Activated gamma-delta T cell treated with anti-CD3 and anti-CD28 coated beads, Interleukin-2, amount 50 U/mL, for 16 hours (primary cell): ENCODE results near the gene COBLL1.

Experiments used
- DNase-seq: peaks from one replicate; pipeline ENCODE4 v3.0.0-alpha.2; 2020; ENCODE audit warnings: low read depth

The COBLL1 gene

DNA sequence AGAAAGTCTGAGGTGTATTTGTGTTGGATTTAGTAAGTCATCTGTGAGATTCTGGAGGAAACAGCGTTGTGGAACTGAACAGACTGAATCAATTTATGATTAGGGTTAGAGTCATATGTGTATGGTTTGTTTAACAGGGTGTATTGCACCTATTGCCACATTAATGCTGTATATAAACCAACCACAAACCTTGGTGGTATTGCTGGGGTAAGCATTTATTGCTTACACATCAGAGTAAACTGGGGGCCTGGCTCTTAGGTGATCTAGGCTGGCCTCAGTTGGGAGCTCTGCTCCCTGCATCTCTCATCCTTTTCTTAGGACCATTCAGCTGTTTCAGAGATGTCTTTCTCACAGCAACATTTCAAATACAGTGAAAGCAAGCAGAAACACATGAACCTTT is 160.6 kb downstream of the COBLL1 start:
- no peak for DNase-seq

DNA sequence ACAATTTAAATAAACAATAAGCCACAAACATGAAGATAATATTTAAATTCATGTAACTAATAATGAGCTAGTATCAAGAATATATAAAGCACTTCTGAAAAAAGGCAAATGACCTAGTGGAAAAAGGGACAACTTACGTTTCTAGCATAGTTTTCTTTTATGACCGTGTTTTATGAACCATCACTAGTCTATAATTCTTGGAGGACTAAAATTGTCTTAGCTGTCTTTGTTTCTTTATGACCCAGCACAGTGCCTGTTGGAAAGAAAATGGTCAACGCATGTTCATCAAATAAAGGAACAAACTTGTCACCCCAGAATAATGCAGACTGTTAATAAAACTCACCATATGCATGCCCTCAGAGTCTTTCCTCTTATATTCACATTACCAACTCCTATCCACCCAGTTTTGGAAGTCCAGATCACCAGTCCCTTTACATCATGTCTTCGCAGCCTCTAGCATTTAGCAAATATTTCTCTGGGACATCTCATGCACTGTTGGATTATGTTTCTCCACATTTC is 162.9 kb downstream of the COBLL1 start:
- no peak for DNase-seq

DNA sequence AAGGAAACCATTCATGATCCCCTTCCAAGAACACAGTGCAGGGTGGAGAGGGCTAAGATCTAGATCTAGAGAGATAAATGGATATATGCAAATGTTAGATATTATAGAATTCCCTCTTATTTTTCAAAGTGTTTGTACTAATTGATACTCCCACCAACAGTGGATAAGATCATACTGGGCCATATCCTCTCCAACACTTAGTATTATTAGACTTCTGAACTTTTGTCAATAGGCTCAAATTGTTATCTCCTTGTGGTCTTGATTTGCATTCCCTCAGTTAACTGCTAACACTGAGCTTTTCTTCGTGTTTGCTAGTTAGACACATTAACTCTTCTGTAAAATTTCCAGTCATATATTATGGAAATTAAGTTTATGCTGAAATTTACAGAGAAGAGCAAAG is 163.9 kb downstream of the COBLL1 start:
- DNase-seq, result no peak

DNA sequence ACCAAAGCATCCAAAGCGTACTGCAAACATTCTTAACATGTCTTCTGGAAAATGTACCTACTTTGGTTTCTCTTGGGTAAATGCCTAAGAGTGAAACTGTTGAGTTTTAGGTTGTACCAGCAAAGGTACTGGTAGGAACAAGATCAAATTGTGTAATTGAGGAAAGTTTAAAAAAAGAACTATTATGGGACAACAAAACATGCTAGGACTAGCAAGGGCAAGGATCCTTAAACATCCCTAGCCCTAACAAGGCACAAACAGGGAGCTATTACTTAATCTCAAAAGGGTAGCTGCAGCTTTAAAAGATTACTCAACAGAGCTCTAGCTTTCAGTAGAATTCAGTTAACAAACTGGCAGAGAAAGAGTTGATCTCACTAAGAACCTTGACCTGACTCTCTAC is 164.4 kb downstream of the COBLL1 start:
- DNase-seq, result no peak

DNA sequence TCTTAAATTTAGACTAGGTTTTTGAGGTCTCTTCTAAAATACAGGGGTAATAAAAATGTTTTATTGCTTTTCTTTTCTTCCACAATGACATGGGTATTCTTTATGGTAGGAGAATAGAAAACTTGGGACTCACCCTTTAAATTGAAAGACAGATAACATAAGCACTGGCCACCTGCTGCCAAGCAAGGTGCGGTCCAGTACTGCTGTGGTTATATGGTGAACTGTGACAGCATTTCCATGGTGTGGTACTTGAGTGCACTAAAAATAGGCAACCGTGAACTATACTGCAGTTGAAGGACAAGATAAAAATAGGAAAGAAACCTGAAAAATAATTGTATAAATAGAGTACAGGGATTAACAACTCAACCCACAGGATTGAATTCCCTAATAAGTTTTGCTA is 165.9 kb downstream of the COBLL1 start:
- no peak for DNase-seq

DNA sequence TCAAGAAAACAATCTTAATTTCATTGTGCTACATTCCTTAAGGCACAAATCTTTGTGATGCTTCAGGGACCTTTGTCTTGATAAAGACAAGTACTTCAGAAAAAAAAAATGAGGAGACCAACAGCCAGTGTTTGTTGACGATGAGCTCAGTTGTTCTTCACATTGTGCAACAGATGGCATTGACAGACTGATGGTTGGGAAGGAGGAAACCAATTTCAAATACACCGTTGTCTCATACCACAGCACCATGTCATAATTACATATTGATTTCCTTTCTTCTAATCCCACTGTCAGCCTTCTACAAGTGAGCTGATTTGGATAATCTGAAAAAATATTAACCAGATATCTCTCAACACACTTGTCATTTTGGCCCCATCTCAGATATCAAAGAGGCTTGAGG is 166.6 kb downstream of the COBLL1 start:
- DNase-seq, result no peak

DNA sequence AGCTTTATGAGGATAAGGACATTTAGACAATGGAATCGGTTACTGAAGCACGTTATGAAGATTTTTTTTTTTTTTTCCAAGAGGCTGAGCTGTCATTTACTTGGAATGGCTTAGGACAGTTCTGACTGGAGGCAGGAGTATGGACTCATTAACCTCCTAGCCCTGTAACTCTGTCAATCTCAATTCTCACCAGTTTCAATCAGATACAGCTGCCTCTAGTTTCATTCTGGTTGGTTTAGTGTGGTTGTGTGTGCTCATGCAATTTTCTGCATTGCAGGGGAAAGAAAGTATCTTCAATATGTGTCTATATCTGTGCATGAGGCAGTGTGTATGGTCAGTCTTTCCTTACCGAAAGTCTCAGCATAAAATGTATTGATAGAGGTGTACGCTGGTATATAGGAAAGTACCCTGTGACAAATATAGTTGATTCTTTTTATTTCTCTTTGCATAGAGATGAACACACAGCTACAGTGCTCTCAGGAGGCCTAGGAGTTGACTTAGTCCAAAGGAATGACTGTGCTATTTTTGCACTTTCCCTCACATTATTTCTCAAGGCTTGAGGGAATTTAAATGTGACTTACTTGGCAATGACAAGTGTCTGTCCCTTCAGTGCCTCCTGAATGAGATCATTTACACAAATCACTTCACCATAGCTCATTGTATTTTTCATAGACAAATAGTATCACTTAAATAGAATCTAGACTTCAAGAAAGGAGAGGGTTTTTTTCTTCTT is 169.8 kb downstream of the COBLL1 start:
- DNase-seq, result no peak

DNA sequence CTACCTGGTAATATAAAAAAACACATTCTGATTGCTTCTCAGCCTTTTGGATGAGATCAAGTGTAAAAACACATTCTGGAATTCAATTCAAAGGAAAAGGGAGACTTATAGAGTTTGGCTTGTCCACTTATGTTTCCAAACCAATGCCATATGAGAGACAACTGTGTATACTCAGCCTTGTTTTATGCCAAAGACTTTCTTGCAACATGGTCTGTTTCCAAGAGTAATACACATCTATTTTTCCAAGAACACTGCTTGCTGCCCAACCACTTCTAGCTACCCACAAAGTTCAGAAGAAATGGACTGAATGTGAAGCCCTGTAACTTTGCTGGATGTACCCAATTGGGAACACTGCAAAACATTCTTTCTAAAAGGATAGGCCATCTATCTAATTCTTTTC is 172.3 kb downstream of the COBLL1 start:
- DNase-seq, result no peak

DNA sequence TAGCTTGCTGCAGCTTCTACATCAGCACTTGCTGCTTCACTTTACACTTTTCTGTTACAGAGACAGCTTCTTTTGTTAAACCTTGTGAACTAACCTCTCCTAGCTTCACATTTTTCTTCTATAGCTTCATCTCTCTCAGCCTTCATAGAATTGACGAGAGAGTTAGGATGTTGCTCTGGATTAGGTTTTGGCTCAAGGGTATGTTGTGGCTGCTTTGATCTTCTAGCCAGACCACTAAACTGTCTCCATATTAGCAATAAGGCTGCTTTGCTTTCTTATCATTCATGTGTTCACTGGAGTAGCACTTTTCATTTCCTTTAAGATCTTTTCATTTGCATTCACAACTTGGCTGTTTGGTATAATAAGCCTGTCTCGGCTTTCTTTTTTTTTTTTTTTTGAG is 174.1 kb downstream of the COBLL1 start:
- DNase-seq, result no peak

DNA sequence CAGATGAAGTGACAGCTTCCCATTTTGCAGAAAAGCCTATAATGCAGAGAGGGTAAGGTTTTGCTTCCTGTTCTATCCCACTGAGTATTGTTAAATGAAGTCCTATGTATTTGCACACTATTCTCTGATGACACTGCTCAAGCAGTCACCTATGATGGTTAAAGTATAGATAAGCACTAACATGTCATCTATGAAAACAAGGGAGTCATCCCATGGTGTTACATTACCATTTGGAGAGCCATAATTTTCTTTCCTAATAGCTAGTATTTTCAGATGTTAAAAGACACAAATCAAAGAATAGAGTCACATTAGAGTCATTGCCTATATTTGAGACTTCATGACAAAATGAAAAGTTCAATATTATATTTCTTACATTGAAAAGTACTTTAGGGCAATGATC is 177.6 kb downstream of the COBLL1 start:
- DNase-seq, result no peak

DNA sequence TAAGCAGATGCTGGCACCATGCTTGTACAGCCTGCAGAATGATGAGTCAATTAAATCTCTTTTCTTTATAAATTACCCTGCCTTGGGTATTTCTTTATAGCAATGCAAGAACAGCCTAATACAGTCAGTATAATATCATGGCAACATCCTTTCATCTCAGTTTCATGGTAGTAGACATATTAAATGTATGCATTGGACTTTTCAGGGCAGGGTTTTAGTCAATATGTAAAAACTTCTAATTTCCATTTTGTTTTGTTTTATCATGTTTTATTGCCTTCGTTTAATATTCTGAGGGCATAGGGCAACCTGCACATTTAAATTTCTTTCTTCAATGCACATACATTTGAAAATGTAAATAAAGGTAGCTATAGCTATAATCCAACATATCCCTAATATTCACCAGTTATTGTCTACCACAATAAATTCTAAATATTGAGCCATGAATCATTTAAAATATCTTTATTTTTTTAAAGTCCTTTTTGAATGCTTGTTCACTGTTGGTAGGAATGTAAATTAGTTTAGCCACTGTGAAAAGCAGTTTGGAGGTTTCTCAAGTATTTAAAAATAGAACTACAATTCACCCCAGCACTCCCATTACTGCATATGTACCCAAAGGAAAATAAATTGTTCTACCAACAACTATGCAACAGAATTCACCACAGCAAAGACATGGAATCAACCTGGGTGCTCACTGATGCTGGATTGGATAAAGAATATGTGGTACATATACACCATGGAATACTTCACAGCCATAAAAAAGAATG is 178.6 kb downstream of the COBLL1 start:
- no peak for DNase-seq

DNA sequence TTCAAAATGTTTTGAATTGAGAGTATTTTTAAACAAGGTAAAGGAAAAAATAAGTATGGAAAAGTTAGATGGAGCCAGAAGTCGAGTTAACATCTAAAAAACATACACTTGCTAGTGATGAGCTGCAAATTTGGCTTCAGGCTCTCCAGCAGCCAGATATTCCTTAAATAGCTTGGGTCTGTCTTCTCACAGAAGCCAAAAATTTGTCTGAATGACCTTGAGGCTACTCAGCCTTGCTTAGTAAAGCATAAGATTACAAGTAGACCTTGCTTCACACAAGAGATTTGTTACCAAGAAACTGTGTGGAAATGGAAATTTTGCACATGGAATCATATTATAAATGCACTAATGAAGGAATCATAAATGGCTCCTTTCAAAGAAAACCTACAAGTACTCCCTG is 179.6 kb downstream of the COBLL1 start:
- no peak for DNase-seq

DNA sequence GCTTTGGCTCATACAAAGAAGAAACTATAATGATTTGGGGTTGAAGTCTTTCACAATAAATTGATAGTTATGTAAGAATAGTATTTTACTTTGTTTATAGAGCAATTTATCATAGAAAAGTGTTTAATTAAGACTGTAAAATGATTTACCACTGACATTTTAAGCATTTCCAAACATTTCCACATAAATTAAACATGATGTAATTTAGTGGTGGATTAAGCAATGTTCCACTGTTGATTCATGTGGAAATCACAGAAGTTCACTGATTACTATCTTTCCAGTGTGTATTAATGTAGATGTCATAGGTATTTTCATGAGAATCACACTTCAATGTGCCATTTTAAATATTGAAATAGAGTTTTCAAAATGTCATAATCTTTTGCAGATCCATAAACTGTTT is 180.3 kb downstream of the COBLL1 start:
- DNase-seq, result no peak

DNA sequence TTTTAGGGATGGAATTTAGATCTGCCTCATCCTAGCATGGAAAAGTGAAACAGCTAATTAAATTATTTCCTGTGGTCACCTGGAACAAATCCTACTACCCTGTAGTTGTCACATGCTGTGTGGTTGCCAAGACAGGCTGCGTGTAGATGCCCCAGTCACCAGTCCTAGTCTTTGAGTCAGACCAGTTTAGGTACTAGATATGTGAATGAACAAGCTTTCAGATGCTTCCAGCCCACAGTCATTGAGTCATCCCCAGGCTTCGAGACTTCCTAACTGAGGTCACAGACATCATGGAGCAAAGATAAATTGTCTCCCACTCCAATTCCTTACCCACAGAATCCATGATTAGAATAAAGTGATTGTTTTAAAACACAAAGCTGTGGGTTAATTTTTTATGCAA is 184.5 kb downstream of the COBLL1 start:
- no peak for DNase-seq

DNA sequence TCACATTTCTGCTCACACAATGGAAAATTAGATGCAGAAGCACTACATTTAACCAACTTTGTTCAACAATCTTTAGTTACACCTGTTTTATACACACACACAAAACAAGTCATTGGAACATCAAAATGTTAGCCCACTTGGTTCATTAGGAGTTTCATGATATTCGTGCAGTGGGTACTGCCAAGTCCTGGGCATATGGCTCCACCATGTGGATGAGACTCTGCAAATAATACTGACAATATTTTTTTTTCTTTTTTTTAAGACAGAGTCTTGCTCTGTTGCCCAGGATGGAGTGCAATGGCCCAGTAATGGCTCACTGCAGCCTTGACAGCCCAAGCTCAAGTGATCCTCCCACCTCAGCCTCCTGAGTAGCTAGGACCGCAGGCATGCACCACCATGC is 185.9 kb downstream of the COBLL1 start:
- DNase-seq, result no peak

DNA sequence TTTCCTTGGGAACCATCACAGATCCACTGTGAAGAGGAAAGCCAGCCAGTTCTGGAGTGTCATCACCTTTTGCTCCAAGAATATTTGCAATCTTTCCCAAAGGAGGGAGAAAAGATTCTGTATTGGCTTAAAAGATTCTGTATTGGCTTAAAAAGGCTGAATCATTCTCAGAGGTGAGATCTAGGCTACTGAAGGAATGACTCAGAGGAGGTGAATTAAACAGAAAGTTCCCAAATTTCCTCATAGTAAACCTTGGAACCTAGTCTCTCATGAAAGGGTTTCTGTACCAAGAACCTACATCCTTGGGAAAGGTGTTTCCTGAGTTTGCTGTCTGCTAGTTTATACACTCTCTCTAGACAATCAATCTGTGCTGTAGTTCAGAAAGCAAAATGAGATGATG is 186.3 kb downstream of the COBLL1 start:
- no peak for DNase-seq

DNA sequence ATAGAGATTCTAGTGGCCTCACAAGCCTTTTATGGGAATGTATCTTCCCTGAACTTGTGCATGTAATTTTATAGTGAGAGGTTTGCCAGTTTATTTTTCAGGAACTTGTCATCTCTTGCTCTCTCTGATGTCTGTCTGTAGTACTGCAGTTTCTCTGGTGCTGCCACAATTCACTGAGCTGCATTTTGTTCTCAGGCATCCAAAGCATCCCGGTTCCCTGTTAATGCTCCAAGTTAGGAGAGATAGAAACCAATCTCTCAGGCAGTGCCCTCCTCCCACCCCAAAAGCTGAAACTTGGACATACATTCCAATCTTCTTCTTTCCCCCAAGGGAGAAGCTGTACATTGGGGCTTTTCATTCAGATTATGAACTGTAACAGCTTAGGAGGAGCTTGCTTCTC is 190.3 kb downstream of the COBLL1 start:
- no peak for DNase-seq

DNA sequence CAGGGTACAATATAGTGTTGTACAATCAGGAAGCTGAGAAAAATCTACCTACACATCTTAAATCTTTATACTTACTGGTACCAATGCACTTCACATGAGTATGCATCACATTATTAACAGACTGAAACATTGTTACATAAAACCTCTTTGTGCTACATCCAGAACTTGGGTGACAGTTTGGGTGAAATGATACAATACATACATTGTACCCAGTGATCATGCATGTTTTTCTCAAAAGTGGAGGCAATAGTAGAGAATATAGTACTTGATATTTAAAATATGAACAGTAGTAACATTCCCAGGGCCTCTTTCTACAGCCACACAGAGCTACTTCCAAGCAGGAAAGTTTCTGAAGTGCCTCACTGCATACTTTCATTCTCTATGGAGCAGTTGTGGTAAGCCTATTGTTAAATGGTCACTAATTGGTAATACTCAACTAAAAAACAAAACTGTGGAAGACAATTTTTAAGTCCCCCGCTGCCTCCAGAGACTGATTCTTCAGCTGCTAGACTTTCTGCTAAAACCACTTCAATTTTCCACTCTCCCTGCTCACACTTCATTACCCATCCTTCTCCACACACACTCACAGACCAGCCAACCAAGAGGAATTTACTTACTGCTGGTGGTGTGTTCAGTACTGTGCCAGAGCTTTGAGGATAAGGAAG is 197.5 kb downstream of the COBLL1 start:
- DNase-seq, result no peak

DNA sequence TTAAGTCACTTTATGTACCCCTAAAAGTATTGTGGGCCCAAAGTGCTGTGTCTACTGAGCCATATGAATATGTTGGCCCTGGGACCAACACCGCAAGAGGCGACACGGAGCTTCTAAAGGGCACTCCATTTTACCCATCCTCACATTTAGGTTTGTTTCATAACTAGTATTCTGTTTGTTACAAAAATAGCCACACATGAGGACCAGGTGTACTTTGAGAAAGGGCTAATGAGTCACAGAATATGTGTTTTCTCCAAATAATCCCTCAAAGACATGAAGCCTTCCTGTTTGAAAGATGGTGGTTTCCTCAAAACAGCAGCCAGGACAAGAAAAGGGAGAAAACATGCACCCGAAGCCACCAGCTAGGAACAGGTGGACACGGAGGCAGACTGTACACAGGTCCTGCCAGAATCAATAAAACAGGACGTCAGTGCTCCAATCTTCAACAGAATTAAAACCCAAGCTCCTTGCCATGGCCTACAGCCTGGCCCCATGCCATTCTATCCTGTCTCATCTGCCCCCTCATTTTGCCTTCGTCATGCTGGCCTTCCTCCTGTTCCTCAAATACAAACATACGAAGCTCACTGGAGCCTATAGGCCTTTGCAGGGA is 198.6 kb downstream of the COBLL1 start:
- DNase-seq, result no peak

DNA sequence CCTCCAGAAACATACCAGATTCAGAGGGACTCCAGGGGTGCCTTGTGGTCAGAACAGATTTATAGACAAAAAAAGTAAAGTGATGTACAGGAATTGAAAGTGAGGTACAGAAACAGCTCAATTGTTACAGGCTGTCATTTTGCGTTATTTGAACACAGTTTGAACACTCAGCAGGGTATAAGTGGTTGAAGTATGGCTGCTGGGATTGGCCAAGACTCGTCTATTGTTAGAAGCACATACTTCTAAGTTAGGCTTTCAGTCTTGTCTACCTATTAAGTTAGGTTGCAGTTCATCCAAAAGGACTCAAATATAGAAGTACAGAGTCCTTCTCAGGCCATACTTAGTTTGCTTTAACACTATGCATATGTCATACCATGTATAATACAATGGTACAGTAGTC is 199.4 kb downstream of the COBLL1 start:
- no peak for DNase-seq
